Endothelial cell of umbilical vein (primary cell): Measurements from ENCODE around the gene ADORA2A.

ENCODE experiments used
- EZH2 ChIP-seq: IDR thresholded peaks from 2 replicates; pipeline ENCODE4 v1.6.1; 2012; ENCODE audit warnings: borderline replicate concordance, low read depth, mild to moderate bottlenecking, moderate library complexity, low read length, inconsistent platforms; ENCODE audit not compliant: severe bottlenecking
- MYC ChIP-seq: IDR thresholded peaks from one replicate; pipeline ENCODE4 v1.6.1; 2011; ENCODE audit warnings: mild to moderate bottlenecking, low read depth, low read length
- POLR2A ChIP-seq: IDR thresholded peaks from 2 replicates; pipeline ENCODE4 v1.6.1; 2012; ENCODE audit warnings: low read depth, mild to moderate bottlenecking, control low read depth, low read length
- TF ChIP-seq, protein P1 (sequence below), 2 donors: IDR thresholded peaks; 1 replicate in 1 of 2; 2 replicates in 1 of 2; pipeline ENCODE4 v1.5.1; 2011; ENCODE audit warnings: low read length in 2 of 2, mild to moderate bottlenecking in 2 of 2, moderate library complexity in 2 of 2, control low read depth in 1 of 2, inconsistent platforms in 1 of 2, low read depth in 1 of 2; ENCODE audit not compliant: insufficient read depth in 1 of 2; ENCODE audit errors: extremely low read depth in 1 of 2
- TF ChIP-seq, protein P2 (sequence below): IDR thresholded peaks from 2 replicates; pipeline ENCODE4 v1.6.1; 2011; ENCODE audit not compliant: insufficient read depth, insufficient read length

DNA sequence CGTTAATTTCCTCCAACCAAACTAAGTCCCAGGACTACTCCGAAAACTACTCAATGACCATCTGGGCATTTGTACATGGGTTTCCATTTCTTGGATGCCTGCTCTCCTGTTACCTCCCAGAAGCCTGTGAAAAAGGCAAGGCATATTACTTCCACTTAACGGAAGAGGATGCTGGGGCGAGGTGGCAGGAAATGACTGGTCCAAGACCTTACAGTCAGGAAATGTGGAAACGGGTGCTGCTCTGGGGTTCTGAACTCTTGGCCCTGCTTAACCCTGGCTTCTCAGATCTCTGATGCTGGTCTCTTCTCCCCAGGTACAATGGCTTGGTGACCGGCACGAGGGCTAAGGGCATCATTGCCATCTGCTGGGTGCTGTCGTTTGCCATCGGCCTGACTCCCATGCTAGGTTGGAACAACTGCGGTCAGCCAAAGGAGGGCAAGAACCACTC, 12.9 kb downstream of the ADORA2A start:
- TF ChIP-seq, protein P1, sequence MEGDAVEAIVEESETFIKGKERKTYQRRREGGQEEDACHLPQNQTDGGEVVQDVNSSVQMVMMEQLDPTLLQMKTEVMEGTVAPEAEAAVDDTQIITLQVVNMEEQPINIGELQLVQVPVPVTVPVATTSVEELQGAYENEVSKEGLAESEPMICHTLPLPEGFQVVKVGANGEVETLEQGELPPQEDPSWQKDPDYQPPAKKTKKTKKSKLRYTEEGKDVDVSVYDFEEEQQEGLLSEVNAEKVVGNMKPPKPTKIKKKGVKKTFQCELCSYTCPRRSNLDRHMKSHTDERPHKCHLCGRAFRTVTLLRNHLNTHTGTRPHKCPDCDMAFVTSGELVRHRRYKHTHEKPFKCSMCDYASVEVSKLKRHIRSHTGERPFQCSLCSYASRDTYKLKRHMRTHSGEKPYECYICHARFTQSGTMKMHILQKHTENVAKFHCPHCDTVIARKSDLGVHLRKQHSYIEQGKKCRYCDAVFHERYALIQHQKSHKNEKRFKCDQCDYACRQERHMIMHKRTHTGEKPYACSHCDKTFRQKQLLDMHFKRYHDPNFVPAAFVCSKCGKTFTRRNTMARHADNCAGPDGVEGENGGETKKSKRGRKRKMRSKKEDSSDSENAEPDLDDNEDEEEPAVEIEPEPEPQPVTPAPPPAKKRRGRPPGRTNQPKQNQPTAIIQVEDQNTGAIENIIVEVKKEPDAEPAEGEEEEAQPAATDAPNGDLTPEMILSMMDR (IDR thresholded peaks at IDR 0.05; ENCODE audit: extremely low read depth in 1 of 2, insufficient read depth in 1 of 2, low read depth in 1 of 2, low read length in 2 of 2) = no peak
- TF ChIP-seq POLR2A = no peak
- TF ChIP-seq, protein P2, sequence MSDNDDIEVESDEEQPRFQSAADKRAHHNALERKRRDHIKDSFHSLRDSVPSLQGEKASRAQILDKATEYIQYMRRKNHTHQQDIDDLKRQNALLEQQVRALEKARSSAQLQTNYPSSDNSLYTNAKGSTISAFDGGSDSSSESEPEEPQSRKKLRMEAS = no peak
- TF ChIP-seq EZH2 = no peak
- TF ChIP-seq MYC = no peak
